ENCODE measurements around the gene SARDH. TPM values are rescaled to one million over a fixed set of nuclear protein-coding genes. Genes with fewer than 3 reads are reported as not detected.
A peak's percentile ranks its signal among the peaks of the same experiment; 100 is the strongest.
"Not testable (repeated sequence)": the region's sequence is repeated elsewhere in the genome, so short reads cannot be mapped to it uniquely, and the experiment has no call there.

SARDH gene
- total RNA-seq, 2 experiments from 2014 or later = 5.5 to 5.6 TPM

DNA sequence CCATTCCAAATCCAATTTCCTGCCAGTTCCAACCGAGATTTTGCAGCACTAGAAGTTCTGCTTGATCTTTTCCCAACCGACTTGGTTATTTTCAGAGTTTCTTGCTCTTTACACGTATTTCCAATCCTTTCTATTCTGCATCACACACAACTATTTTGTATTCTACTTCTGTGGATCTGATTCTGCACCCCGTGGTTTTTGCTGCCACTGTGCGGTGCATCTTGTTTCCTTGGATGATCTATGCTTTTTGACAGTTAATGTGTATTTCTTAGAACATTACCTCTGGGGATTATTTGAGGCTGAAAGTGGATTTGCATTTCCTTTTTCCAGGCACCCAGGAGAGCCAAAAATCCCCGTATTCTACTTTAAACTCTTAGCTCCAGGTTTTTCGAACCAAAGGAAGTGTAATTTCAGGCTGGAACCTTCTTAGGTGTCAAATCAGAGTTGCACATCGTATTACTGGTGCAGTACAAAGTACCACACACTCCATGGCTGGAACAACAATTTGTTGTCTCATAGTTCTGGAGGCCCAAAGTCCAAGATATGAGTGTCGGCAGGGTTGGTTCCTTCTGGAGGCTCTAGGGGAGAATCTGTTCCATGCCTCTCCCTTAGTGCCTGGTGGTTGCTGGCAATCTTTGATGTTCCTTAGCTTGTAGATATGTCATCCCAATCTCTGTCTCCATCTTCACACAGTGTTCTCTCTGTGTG is 14.7 kb upstream of the SARDH start:
- TF ChIP-seq, protein P1, sequence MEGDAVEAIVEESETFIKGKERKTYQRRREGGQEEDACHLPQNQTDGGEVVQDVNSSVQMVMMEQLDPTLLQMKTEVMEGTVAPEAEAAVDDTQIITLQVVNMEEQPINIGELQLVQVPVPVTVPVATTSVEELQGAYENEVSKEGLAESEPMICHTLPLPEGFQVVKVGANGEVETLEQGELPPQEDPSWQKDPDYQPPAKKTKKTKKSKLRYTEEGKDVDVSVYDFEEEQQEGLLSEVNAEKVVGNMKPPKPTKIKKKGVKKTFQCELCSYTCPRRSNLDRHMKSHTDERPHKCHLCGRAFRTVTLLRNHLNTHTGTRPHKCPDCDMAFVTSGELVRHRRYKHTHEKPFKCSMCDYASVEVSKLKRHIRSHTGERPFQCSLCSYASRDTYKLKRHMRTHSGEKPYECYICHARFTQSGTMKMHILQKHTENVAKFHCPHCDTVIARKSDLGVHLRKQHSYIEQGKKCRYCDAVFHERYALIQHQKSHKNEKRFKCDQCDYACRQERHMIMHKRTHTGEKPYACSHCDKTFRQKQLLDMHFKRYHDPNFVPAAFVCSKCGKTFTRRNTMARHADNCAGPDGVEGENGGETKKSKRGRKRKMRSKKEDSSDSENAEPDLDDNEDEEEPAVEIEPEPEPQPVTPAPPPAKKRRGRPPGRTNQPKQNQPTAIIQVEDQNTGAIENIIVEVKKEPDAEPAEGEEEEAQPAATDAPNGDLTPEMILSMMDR (IDR thresholded peaks at IDR 0.05) = no peak
- ChIA-PET CTCF (interaction anchor here (1.4 to 2.2 kb wide), 3 partner anchors 10 to 29 kb away, joined by 3 to 10 read pairs (median 7); no protein-coding TSS in a partner anchor), POLR2A (interaction anchor here (0.7 kb wide), 1 partner anchor 20 kb away, joined by 3 read pairs; no protein-coding TSS in a partner anchor)
- ATAC-seq (no peak), DNase-seq (no peak)
- Mint-ChIP-seq H3K4me3 (no peak overlapping the region), H3K4me1 (ENCODE audit: low read depth) (no peaks in the 10 kb centered on the region), H3K36me3 (ENCODE audit: low read depth) (no peaks in the 10 kb centered on the region), H3K27me3 (peaks cover 30% of the 10 kb centered on the region), H3K9me3 (no peaks in the 10 kb centered on the region), H3K27ac (no peak overlapping the region)
- intact Hi-C loops (cut with micrococcal nuclease) = no loop called here

DNA sequence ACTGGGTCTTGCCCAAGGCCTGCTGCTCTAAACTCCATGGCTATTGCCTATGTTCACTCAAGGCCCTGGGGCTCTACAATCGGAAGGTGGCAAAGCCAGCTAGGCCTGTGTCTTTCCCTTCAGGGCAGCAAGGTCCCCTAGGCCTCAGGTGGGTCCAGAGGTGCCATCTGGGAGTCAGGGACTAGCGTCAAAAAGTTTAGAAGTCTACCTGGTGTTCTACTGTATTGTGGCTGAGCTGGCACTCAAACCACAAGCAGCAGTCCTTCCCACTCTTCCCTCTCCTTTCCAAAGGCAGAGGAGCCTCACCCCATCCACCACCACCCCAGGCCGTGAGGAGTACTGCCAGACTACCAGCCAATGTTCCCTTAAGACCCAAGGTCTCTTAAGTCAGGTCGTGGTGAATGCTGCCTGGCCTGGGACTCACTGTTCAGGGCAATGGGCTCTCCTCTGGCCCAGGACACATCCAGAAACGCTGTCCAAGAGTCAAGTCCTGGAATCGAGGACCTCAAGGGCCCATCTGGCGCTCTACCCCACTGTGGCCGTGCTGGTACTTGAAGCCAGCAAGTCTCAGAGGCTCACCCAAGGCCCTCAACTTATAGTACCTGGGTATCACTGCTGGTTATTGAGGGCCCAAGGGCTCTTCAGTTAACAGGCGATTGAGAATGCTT is 13.0 kb upstream of the SARDH start:
- Mint-ChIP-seq H3K27me3 (peaks cover 30% of the 10 kb centered on the region), H3K27ac (no peak overlapping the region), H3K36me3 (ENCODE audit: low read depth) (no peaks in the 10 kb centered on the region), H3K4me3 (no peak overlapping the region), H3K9me3 (no peaks in the 10 kb centered on the region), H3K4me1 (ENCODE audit: low read depth) (no peaks in the 10 kb centered on the region)
- POLR2A ChIA-PET = no interaction called here
- CTCF ChIA-PET = interaction anchor here (1.4 to 1.6 kb wide), 2 partner anchors 8 to 31 kb away, joined by 3 to 7 read pairs; no protein-coding TSS in a partner anchor
- ATAC-seq = no peak
- intact Hi-C loops (cut with micrococcal nuclease) = no loop called here
- TF ChIP-seq, protein P1 (IDR thresholded peaks at IDR 0.05) = no peak
- DNase-seq = no peak

DNA sequence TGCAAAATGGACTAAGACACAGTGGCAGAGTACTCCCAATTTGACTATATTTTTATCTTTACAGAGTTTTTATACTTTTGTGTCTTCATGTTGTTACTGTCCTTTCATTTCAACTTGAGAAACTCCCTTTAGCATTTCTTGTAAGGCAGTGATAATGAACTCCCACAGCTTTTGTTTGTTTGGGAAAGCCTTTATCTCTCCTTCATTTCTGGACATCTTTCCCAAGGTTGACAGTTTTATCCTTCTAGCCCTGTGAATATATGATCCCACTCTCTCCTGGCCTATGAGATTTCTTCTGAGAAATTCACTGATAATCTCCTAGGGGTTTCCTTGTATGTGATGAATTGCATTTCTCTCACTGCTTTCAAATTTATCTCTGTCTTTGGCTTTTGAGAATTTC is 9.2 kb upstream of the SARDH start:
- no peak for ATAC-seq
- TF ChIP-seq, protein P1 (IDR thresholded peaks at IDR 0.05) = no peak
- no peaks in the 10 kb centered on the region for H3K4me1 Mint-ChIP-seq (ENCODE audit: low read depth)
- peaks cover 14% of the 10 kb centered on the region for H3K27me3 Mint-ChIP-seq
- ChIA-PET CTCF (interaction anchor here (1.3 kb wide), 1 partner anchor 35 kb away, joined by 4 read pairs; no protein-coding TSS in a partner anchor), POLR2A (no interaction called here)
- DNase-seq = no peak
- intact Hi-C loops (cut with micrococcal nuclease) = no loop called here
- no peaks in the 10 kb centered on the region for H3K9me3 Mint-ChIP-seq
- no peaks in the 10 kb centered on the region for H3K36me3 Mint-ChIP-seq (ENCODE audit: low read depth)
- H3K27ac Mint-ChIP-seq = no peak overlapping the region
- H3K4me3 Mint-ChIP-seq = no peak overlapping the region

- ATAC-seq; H3K27me3 Mint-ChIP-seq; intact Hi-C loops (cut with micrococcal nuclease); H3K36me3 Mint-ChIP-seq (ENCODE audit: low read depth); CTCF ChIA-PET; H3K4me3 Mint-ChIP-seq; DNase-seq; H3K4me1 Mint-ChIP-seq (ENCODE audit: low read depth); H3K27ac Mint-ChIP-seq; POLR2A ChIA-PET; H3K9me3 Mint-ChIP-seq: not testable (repeated sequence)
These were observed 6.4 kb upstream of the SARDH start for GRCh38 chr9:133744528-133744927.

GRCh38 chr9:133742849-133743444 is 4.8 kb upstream of the SARDH start:
- no peaks in the 10 kb centered on the region for H3K9me3 Mint-ChIP-seq
- peaks cover 9% of the 10 kb centered on the region for H3K4me1 Mint-ChIP-seq (ENCODE audit: low read depth)
- CTCF ChIA-PET = interaction anchor here (0.6 to 2.2 kb wide), 38 partner anchors 9 to 356 kb away, joined by 3 to 18 read pairs (median 4); no protein-coding TSS in a partner anchor
- intact Hi-C loops (cut with micrococcal nuclease) = no loop called here
- H3K27ac Mint-ChIP-seq = no peak overlapping the region
- TF ChIP-seq, protein P1 (IDR thresholded peaks at IDR 0.05) = peak; percentile 99
- H3K4me3 Mint-ChIP-seq = no peak overlapping the region
- no peaks in the 10 kb centered on the region for H3K36me3 Mint-ChIP-seq (ENCODE audit: low read depth)
- DNase-seq (peak; percentile 82), ATAC-seq (peak; percentile 75)
- POLR2A ChIA-PET = no interaction called here
- no peaks in the 10 kb centered on the region for H3K27me3 Mint-ChIP-seq

Measured in activated CD8-positive, alpha-beta T cell treated with anti-CD3 and anti-CD28 coated beads for 36 hours (primary cell).